GM13977 (cell line): ENCODE data around the gene IL12RB2.

ENCODE experiments used
- DNase-seq: peaks from one replicate; pipeline ENCODE4 v3.0.0; 2012; ENCODE audit warnings: low spot score
- in situ Hi-C: fragments of 300-500 bp; cut with MboI; formaldehyde crosslinking; loops from one replicate; pipeline ENCODE4 v1.12.0; 2022; ENCODE audit warnings: low sequenced_read_pairs, low pct_unique_long_range_greater_than_20kb, mixed read lengths, inconsistent platforms; ENCODE audit not compliant: unreplicated experiment
- TF ChIP-seq, protein P1 (sequence below): IDR thresholded peaks from 2 replicates; pipeline ENCODE4 v1.5.1; 2012; ENCODE audit warnings: mild to moderate bottlenecking, control low read depth; ENCODE audit not compliant: insufficient read depth; ENCODE audit errors: extremely low read depth, missing control alignments

The IL12RB2 gene

DNA sequence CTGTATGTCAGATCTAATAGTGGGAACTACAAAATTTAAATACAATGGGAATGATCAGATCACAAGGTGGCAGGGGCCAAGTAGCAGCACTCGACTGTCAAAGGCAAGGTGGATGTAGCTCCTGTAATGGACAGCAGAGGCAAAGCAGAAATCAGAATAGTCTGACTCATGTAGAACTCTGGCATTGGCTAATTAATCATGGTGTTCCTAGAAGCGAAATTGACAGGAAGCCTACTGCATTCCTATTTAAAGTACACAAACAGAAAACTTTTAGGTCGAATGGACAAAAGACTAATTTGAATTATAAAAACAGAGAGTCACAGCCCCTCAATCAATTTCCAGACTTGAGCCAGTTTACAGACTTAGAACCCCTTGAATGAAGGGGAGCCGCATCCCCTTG is 17.4 kb upstream of the IL12RB2 start:
- no peak for DNase-seq
- in situ Hi-C loops = no loop called here
- TF ChIP-seq, protein P1, sequence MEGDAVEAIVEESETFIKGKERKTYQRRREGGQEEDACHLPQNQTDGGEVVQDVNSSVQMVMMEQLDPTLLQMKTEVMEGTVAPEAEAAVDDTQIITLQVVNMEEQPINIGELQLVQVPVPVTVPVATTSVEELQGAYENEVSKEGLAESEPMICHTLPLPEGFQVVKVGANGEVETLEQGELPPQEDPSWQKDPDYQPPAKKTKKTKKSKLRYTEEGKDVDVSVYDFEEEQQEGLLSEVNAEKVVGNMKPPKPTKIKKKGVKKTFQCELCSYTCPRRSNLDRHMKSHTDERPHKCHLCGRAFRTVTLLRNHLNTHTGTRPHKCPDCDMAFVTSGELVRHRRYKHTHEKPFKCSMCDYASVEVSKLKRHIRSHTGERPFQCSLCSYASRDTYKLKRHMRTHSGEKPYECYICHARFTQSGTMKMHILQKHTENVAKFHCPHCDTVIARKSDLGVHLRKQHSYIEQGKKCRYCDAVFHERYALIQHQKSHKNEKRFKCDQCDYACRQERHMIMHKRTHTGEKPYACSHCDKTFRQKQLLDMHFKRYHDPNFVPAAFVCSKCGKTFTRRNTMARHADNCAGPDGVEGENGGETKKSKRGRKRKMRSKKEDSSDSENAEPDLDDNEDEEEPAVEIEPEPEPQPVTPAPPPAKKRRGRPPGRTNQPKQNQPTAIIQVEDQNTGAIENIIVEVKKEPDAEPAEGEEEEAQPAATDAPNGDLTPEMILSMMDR = no peak

DNA sequence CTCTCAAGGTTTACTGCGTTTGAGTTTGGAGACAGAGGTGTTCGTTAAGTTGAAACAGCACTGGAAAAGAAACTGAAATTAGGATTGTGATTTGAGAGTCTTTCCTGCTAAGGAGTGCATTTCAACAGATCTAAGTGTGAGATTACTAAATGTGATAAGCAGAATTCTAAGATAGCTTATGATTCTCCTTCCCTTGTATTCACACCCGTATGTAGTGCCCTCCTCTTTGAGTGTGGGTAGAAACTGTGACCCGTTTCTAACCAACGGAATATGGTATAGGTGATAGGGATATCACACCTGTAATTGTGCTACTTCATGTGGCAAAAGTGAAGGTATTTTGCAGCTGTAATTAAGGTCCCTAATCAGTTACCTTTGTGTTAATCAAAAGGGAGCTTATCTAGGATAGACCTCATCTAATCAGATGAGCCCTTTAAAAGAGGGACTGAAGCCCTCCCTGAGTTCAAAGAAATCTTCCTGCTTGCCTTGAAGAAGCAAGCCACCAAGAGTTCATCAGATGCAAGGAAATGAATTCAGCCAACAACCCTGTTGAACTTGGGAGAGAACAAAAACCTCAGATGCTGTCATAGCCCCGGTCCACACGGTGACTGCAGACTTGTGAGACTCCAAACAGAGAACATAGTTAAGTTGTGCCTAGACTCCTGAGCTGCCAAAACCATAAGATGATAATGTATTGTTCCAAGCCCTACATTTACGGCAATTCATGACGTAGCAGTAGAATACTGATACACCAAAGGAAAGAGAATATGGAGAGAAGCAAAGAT is 12.6 kb upstream of the IL12RB2 start:
- in situ Hi-C loops = no loop called here
- no peak for DNase-seq
- TF ChIP-seq, protein P1 = no peak

DNA sequence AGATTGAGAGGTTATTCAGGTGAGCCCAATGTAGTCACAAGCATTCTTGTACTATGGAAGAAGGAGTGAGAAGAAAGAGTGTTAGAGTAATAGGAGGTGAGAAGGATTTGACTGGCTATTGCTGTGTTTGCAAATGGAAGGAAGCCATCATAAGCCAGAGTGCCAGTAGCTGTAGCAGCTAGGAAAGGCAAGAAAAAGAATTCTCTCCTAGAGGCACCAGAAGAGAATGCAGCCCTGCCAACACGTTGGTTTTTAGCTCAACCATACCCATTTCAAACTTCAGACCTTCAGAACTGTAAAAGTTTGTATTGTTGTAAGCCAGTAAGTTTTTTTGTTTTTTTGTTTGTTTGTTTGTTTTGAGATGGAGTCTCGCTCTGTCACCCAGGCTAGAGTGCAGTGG is 8.9 kb upstream of the IL12RB2 start:
- DNase-seq = no peak
- TF ChIP-seq, protein P1 = no peak
- in situ Hi-C loops = no loop called here

- no peak for DNase-seq
Observed at GRCh38 chr1:67299296-67299695, 8.4 kb upstream of the IL12RB2 start.

GRCh38 chr1:67300561-67300960 is 7.1 kb upstream of the IL12RB2 start:
- no peak for DNase-seq
- TF ChIP-seq, protein P1 = no peak
- in situ Hi-C loops = no loop called here

More at GRCh38 chr1:67299296-67299695, 8.4 kb upstream of the IL12RB2 start:
- in situ Hi-C loops = no loop called here
- TF ChIP-seq, protein P1 = no peak

GRCh38 chr1:67304023-67304422 is 3.6 kb upstream of the IL12RB2 start:
- in situ Hi-C loops = no loop called here
- TF ChIP-seq, protein P1 = no peak
- no peak for DNase-seq
